Endothelial cell of umbilical vein (primary cell): Measurements from ENCODE around the gene SETD2. TPM values are rescaled to one million over a fixed set of nuclear protein-coding genes. Genes with fewer than 3 reads are reported as not detected.

Experiments
- BruUV-seq: library from RNA; stranded (reverse); fragments of 400-500 nt; replicated peaks from 2 replicates; lab custom pipeline; 2021; lab: Mats Ljungman, UMichigan
- CTCF ChIA-PET: fragments of 300-600, 350-600 bp; sonication (Branson Sonifier 250); formaldehyde crosslinking; loops from one replicate; lab custom pipeline; 2021; ENCODE audit warnings: antibody characterized with exemption, inconsistent platforms; lab: Charles Lee
- POLR2A ChIA-PET: fragments of 300-600, 350-600 bp; sonication (Branson Sonifier 250); formaldehyde crosslinking; loops from one replicate; lab custom pipeline; 2021; ENCODE audit warnings: antibody characterized with exemption, inconsistent platforms; lab: Charles Lee
- DNase-seq: peaks from one replicate; pipeline ENCODE4 v3.0.0-alpha.2; 2011; ENCODE audit warnings: low read depth, low spot score
- FAIRE-seq: peaks from 2 replicates; lab custom pipeline; 2011; peaks lifted over from hg19 to GRCh38; lab: Jason Lieb, UNC
- H2AFZ ChIP-seq: 2 replicates; pipeline ENCODE4 v1.6.0; 2012; ENCODE audit warnings: low read depth, low read length, control low read depth, inconsistent platforms
- H3K27ac ChIP-seq: 2 replicates; pipeline ENCODE4 v1.5.1; 2011; ENCODE audit warnings: low read depth, mild to moderate bottlenecking, control low read depth, low read length, moderate library complexity; ENCODE audit not compliant: insufficient read depth
- H3K27me3 ChIP-seq, 2 experiments: 2 replicates each; pipeline versions ENCODE4 v1.6.0 to v1.6.1; 2011; ENCODE audit warnings: low read length in 2 of 2, mixed read lengths in 1 of 2; ENCODE audit not compliant: control insufficient read depth in 2 of 2, insufficient read depth in 2 of 2
- H3K36me3 ChIP-seq, 2 experiments: 2 replicates in 1 of 2; 3 replicates in 1 of 2; pipeline ENCODE4 v1.5.1; 2011; ENCODE audit warnings: low read length in 2 of 2, mild to moderate bottlenecking in 1 of 2, moderate library complexity in 1 of 2; ENCODE audit not compliant: control insufficient read depth in 2 of 2, insufficient read depth in 2 of 2; ENCODE audit errors: extremely low read depth in 1 of 2
- H3K4me1 ChIP-seq: 3 replicates; pipeline ENCODE4 v1.5.1; 2011; ENCODE audit warnings: mild to moderate bottlenecking, low read length; ENCODE audit not compliant: control insufficient read depth, insufficient read depth; ENCODE audit errors: extremely low read depth
- H3K4me2 ChIP-seq: 2 replicates; pipeline ENCODE4 v1.6.1; 2011; ENCODE audit warnings: low read length, control low read depth, mixed read lengths; ENCODE audit not compliant: insufficient read depth
- H3K4me3 ChIP-seq, 3 experiments: fragments of 200-600 bp in 1 of 3; sonication (generic), shearing (Covaris generic) in 1 of 3; replicated peaks in 1 of 3; 2 replicates each; pipeline ENCODE4 v1.5.1; 2011 to 2016; ENCODE audit warnings: control low read depth in 3 of 3, low read length in 3 of 3, mild to moderate bottlenecking in 2 of 3, inconsistent platforms in 1 of 3, low read depth in 1 of 3, moderate library complexity in 1 of 3; ENCODE audit not compliant: insufficient read depth in 1 of 3
- H3K79me2 ChIP-seq: 2 replicates; pipeline ENCODE4 v1.6.0; 2012; ENCODE audit warnings: low read length, inconsistent platforms; ENCODE audit not compliant: control insufficient read depth, insufficient read depth
- H3K9ac ChIP-seq: replicated peaks from 2 replicates; pipeline ENCODE3; 2011; ENCODE audit warnings: low read length, control low read depth; ENCODE audit not compliant: insufficient read depth; ENCODE audit errors: extremely low read depth
- H3K9me1 ChIP-seq: replicated peaks from 3 replicates; pipeline ENCODE4 v1.6.0; 2011; ENCODE audit warnings: mild to moderate bottlenecking, low read length; ENCODE audit not compliant: control insufficient read depth, insufficient read depth; ENCODE audit errors: extremely low read depth
- H3K9me3 ChIP-seq: replicated peaks from 2 replicates; pipeline ENCODE4 v1.5.1; 2012; ENCODE audit warnings: low read length, inconsistent platforms; ENCODE audit not compliant: control insufficient read depth, insufficient read depth
- H4K20me1 ChIP-seq: replicated peaks from 2 replicates; pipeline ENCODE3; 2011; ENCODE audit warnings: mild to moderate bottlenecking, low read length; ENCODE audit not compliant: control insufficient read depth, insufficient read depth; ENCODE audit errors: extremely low read depth
- EZH2 ChIP-seq: IDR thresholded peaks from 2 replicates; pipeline ENCODE4 v1.6.1; 2012; ENCODE audit warnings: borderline replicate concordance, low read depth, mild to moderate bottlenecking, moderate library complexity, low read length, inconsistent platforms; ENCODE audit not compliant: severe bottlenecking
- MYC ChIP-seq: IDR thresholded peaks from one replicate; pipeline ENCODE4 v1.6.1; 2011; ENCODE audit warnings: mild to moderate bottlenecking, low read depth, low read length
- POLR2A ChIP-seq: IDR thresholded peaks from 2 replicates; pipeline ENCODE4 v1.6.1; 2012; ENCODE audit warnings: low read depth, mild to moderate bottlenecking, control low read depth, low read length
- POLR2AphosphoS5 ChIP-seq: IDR thresholded peaks from 2 replicates; pipeline ENCODE4 v1.6.1; 2012; ENCODE audit warnings: low read depth, mild to moderate bottlenecking, control low read depth, low read length, moderate library complexity; ENCODE audit not compliant: insufficient read depth
- dilution Hi-C: fragments of 300-500 bp; cut with MboI; formaldehyde crosslinking; loops from one replicate; pipeline ENCODE4 v1.15.0; 2019; ENCODE audit warnings: low sequenced_read_pairs; ENCODE audit not compliant: extremely low pct_ligation_motif_present
- intact Hi-C: fragments of 100-400 bp; cut with micrococcal nuclease; formaldehyde crosslinking; loops from one replicate; pipeline ENCODE4 v1.10.0; 2022
- polyA plus RNA-seq, 4 experiments: library from polyadenylated mRNA; depleted of rRNA in 3 of 4; stranded (reverse) in 3 of 4; unstranded in 1 of 4; fragments of >200 nt; gene quantifications; 2 replicates each; pipeline versions ENCODE4 v1.2.1 to v1.2.3, GENCODE V29; 2011 to 2012; ENCODE audit warnings: missing spikeins in 1 of 4
- total RNA-seq: library from RNA; stranded (reverse); gene quantifications from 2 replicates; pipeline ENCODE4 v1.2.3, GENCODE V29; 2021
- TF ChIP-seq, protein P1 (sequence below), 2 donors: IDR thresholded peaks; 1 replicate in 1 of 2; 2 replicates in 1 of 2; pipeline ENCODE4 v1.5.1; 2011; ENCODE audit warnings: low read length in 2 of 2, mild to moderate bottlenecking in 2 of 2, moderate library complexity in 2 of 2, control low read depth in 1 of 2, inconsistent platforms in 1 of 2, low read depth in 1 of 2; ENCODE audit not compliant: insufficient read depth in 1 of 2; ENCODE audit errors: extremely low read depth in 1 of 2

Gene SETD2
- total and polyA plus RNA-seq, 2 donors (not counting 3 experiments of a cell fraction or from before 2014, with no cell fraction given), result 13.7 to 41.4 TPM

DNA sequence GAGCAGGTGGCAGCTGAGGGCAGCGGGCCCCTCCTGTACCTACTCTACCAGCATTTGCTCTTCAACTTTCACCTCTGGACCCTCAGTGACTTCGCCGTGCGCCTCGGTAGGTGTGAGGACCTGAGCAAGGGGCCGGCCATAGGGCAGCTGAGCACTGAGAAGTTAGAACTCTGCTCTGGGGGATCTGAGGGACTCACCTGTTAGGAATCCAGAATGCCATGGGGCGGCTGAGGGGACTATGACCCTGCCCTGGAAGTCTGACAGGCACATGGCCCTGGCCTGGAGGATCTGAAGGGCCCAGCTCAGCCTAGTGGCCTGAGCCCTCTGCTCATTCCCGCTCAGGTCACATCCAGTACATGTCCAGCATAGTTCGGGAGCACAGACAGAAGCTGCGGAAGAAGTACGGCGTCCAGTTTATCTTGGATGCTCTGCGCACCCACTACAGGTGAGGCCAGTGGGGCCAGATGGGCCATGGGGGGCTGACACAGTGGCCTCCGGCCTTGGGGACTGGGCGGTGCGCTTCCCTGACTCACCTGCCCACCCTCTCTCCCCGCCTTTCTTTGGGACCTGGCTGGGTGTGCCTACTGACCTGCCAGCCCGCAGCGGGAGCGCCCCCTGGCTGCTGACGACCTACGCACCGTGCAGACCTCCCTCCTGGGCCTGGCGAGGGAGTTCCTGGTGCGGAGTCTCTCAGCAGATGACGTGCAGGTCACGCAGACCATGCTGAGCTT, 165.6 kb downstream of the SETD2 start:
- DNase-seq, result peak; percentile 48
- H3K9ac ChIP-seq, result no peak overlapping the region
- peaks cover 2 to 36% of the 10 kb centered on the region in 2 experiments for H3K36me3 ChIP-seq
- CTCF ChIA-PET, result interaction anchor here (0.6 to 4.8 kb wide), 9 partner anchors 8 to 131 kb away, joined by 3 to 50 read pairs (median 4); partner anchors contain the start of gene CCDC12
- H2AFZ ChIP-seq, result no peak overlapping the region
- intact Hi-C loops, result loop anchor here (1.0 to 10.0 kb wide), 3 partner anchors 75 to 293 kb away; partner anchors contain the start of gene TMIE
- FAIRE-seq, result peak; percentile 74
- H3K4me1 ChIP-seq, result no peaks in the 10 kb centered on the region
- POLR2A ChIA-PET, result no interaction called here
- no peaks in the 10 kb centered on the region for H3K27me3 ChIP-seq
- H3K79me2 ChIP-seq, result no peaks in the 10 kb centered on the region
- BruUV-seq, result no TSS peak
- H3K4me3 ChIP-seq, result no peak overlapping the region
- H3K4me2 ChIP-seq, result no peak overlapping the region
- no peaks in the 10 kb centered on the region for H3K9me3 ChIP-seq
- TF ChIP-seq POLR2AphosphoS5, result peak; percentile 43
- no peak for TF ChIP-seq MYC
- TF ChIP-seq, protein P1, sequence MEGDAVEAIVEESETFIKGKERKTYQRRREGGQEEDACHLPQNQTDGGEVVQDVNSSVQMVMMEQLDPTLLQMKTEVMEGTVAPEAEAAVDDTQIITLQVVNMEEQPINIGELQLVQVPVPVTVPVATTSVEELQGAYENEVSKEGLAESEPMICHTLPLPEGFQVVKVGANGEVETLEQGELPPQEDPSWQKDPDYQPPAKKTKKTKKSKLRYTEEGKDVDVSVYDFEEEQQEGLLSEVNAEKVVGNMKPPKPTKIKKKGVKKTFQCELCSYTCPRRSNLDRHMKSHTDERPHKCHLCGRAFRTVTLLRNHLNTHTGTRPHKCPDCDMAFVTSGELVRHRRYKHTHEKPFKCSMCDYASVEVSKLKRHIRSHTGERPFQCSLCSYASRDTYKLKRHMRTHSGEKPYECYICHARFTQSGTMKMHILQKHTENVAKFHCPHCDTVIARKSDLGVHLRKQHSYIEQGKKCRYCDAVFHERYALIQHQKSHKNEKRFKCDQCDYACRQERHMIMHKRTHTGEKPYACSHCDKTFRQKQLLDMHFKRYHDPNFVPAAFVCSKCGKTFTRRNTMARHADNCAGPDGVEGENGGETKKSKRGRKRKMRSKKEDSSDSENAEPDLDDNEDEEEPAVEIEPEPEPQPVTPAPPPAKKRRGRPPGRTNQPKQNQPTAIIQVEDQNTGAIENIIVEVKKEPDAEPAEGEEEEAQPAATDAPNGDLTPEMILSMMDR (IDR thresholded peaks at IDR 0.05; ENCODE audit: extremely low read depth in 1 of 2, insufficient read depth in 1 of 2, low read depth in 1 of 2, low read length in 2 of 2), result peak; percentile 84 to 93
- TF ChIP-seq POLR2A, result peak; percentile 29
- no peak for TF ChIP-seq EZH2
- H3K27ac ChIP-seq, result no peak overlapping the region
- no peaks in the 10 kb centered on the region for H4K20me1 ChIP-seq
- no peaks in the 10 kb centered on the region for H3K9me1 ChIP-seq
- dilution Hi-C loops, result no loop called here
